ENCODE measurements around the gene PACRG. TPM values are rescaled to one million over a fixed set of nuclear protein-coding genes. Genes with fewer than 3 reads are reported as not detected.

The PACRG gene
- total and polyA plus RNA-seq, 4 donors: 0.47 to 3.8 (median 2.4) TPM

GRCh38 chr6:163148451-163149278 lies 420.9 kb downstream of the PACRG start:
- Histone ChIP-seq H3K36me3 (ENCODE audit: control insufficient read depth in 4 of 4, insufficient read depth in 3 of 4, low read depth in 1 of 4, low read length in 3 of 4) (no peaks in the 10 kb centered on the region), H3K9ac (ENCODE audit: low read depth in 1 of 2, low read length in 2 of 2) (no peak overlapping the region), H3K4me1 (ENCODE audit: control insufficient read depth in 4 of 4, insufficient read depth in 4 of 4, low read length in 3 of 4) (no peaks in the 10 kb centered on the region), H3K27me3 (ENCODE audit: control insufficient read depth in 4 of 4, insufficient read depth in 4 of 4, low read length in 3 of 4) (peaks cover 0 to 3% (median 0%) of the 10 kb centered on the region in 4 donors), H3K4me3 (ENCODE audit: low read depth in 1 of 3, low read length in 3 of 3) (no peak overlapping the region), H3K9me3 (ENCODE audit: control insufficient read depth in 4 of 4, low read length in 3 of 4) (no peaks in the 10 kb centered on the region), H3K27ac (ENCODE audit: low read depth in 1 of 2, low read length in 2 of 2) (no peak overlapping the region)
- WGBS: 77% methylated on average over 24 of the region's 24 CpGs
- no peak for TF ChIP-seq MAX (IDR thresholded peaks at IDR 0.05)
- TF ChIP-seq GABPA (IDR thresholded peaks at IDR 0.05 in 1 of 2, conservative IDR thresholded peaks at IDR 0.05 in 1 of 2): no peak
- no peak for TF ChIP-seq JUND (IDR thresholded peaks at IDR 0.05)
- TF ChIP-seq REST (IDR thresholded peaks at IDR 0.05): no peak
- no peak for TF ChIP-seq EGR1 (IDR thresholded peaks at IDR 0.05; ENCODE audit: low read depth in 2 of 2)
- TF ChIP-seq ATF3 (IDR thresholded peaks at IDR 0.05): no peak
- TF ChIP-seq YY1 (IDR thresholded peaks at IDR 0.05): no peak
- TF ChIP-seq TAF1 (conservative IDR thresholded peaks at IDR 0.05): no peak
- no peak for TF ChIP-seq FOXA2 (IDR thresholded peaks at IDR 0.05)
- TF ChIP-seq CTCF (IDR thresholded peaks at IDR 0.05; ENCODE audit: low read depth, low read length, missing input control): no peak
- no peak for TF ChIP-seq FOXA1 (IDR thresholded peaks at IDR 0.05)
- no peak for DNase-seq (ENCODE audit: low spot score)

GRCh38 chr6:163149279-163149848 lies 421.6 kb downstream of the PACRG start:
- 74% methylated on average over 35 of the region's 35 CpGs for WGBS
- Histone ChIP-seq H3K36me3 (ENCODE audit: control insufficient read depth in 4 of 4, insufficient read depth in 3 of 4, low read depth in 1 of 4, low read length in 3 of 4) (no peaks in the 10 kb centered on the region), H3K9ac (ENCODE audit: low read depth in 1 of 2, low read length in 2 of 2) (no peak overlapping the region), H3K27ac (ENCODE audit: low read depth in 1 of 2, low read length in 2 of 2) (no peak overlapping the region), H3K9me3 (ENCODE audit: control insufficient read depth in 4 of 4, low read length in 3 of 4) (no peaks in the 10 kb centered on the region), H3K4me1 (ENCODE audit: control insufficient read depth in 4 of 4, insufficient read depth in 4 of 4, low read length in 3 of 4) (no peaks in the 10 kb centered on the region), H3K27me3 (ENCODE audit: control insufficient read depth in 4 of 4, insufficient read depth in 4 of 4, low read length in 3 of 4) (peaks cover 0 to 3% (median 0%) of the 10 kb centered on the region in 4 donors), H3K4me3 (ENCODE audit: low read depth in 1 of 3, low read length in 3 of 3) (no peak overlapping the region)
- no peak for DNase-seq (ENCODE audit: low spot score)
- TF ChIP-seq ATF3 (IDR thresholded peaks at IDR 0.05): no peak
- no peak for TF ChIP-seq EGR1 (IDR thresholded peaks at IDR 0.05; ENCODE audit: low read depth in 2 of 2)
- TF ChIP-seq ZBTB33 (IDR thresholded peaks at IDR 0.05): no peak
- TF ChIP-seq YY1 (IDR thresholded peaks at IDR 0.05): no peak
- no peak for TF ChIP-seq NR2F2 (IDR thresholded peaks at IDR 0.05)
- TF ChIP-seq CTCF (IDR thresholded peaks at IDR 0.05; ENCODE audit: low read depth, low read length, missing input control): no peak
- no peak for TF ChIP-seq FOXA1 (IDR thresholded peaks at IDR 0.05)
- TF ChIP-seq TAF1 (conservative IDR thresholded peaks at IDR 0.05): no peak
- no peak for TF ChIP-seq REST (IDR thresholded peaks at IDR 0.05)
- TF ChIP-seq MAX (IDR thresholded peaks at IDR 0.05): no peak
